Esophagus muscularis mucosa (tissue), 4 donors: ENCODE measurements around the gene TFAP2A.

Source experiments
- CTCF ChIP-seq, 3 experiments: fragments of 200-600 bp in 2 of 3; fragments of 450-650 bp in 1 of 3; sonication (generic) in 2 of 3; IDR thresholded peaks; one replicate each; pipeline ENCODE4 v1.5.1; 2017 to 2019; ENCODE audit warnings: antibody characterized with exemption in 3 of 3, mild to moderate bottlenecking in 2 of 3, moderate library complexity in 1 of 3
- EP300 ChIP-seq: sonication (generic); formaldehyde crosslinking; IDR thresholded peaks from one replicate; pipeline ENCODE4 v1.6.1; 2017; ENCODE audit warnings: antibody characterized with exemption
- POLR2A ChIP-seq: fragments of 450-650 bp; IDR thresholded peaks from one replicate; pipeline ENCODE4 v1.6.1; 2017; ENCODE audit warnings: antibody characterized with exemption, moderate library complexity, mild to moderate bottlenecking, low read depth
- POLR2AphosphoS5 ChIP-seq, 2 donors: sonication (generic); formaldehyde crosslinking; IDR thresholded peaks; one replicate each; pipeline ENCODE4 v1.6.1; 2017; ENCODE audit warnings: antibody characterized with exemption in 2 of 2

GRCh38 chr6:10441004-10441654 is 26.3 kb upstream of the TFAP2A start:
- no peak for TF ChIP-seq CTCF (IDR thresholded peaks at IDR 0.05)
- TF ChIP-seq POLR2AphosphoS5 (IDR thresholded peaks at IDR 0.05), result no peak
- no peak for TF ChIP-seq POLR2A
- TF ChIP-seq EP300, result no peak
